SH-SY5Y (cell line): ENCODE data around the gene SLC41A2.

ENCODE experiments used
- GATA2 ChIP-seq: IDR thresholded peaks from 2 replicates; pipeline ENCODE4 v1.6.1; 2011; ENCODE audit warnings: mild to moderate bottlenecking, low read depth, low read length
- GATA3 ChIP-seq: IDR thresholded peaks from 2 replicates; pipeline ENCODE4 v1.6.1; 2011; ENCODE audit warnings: low read depth, mild to moderate bottlenecking, low read length, moderate library complexity

DNA sequence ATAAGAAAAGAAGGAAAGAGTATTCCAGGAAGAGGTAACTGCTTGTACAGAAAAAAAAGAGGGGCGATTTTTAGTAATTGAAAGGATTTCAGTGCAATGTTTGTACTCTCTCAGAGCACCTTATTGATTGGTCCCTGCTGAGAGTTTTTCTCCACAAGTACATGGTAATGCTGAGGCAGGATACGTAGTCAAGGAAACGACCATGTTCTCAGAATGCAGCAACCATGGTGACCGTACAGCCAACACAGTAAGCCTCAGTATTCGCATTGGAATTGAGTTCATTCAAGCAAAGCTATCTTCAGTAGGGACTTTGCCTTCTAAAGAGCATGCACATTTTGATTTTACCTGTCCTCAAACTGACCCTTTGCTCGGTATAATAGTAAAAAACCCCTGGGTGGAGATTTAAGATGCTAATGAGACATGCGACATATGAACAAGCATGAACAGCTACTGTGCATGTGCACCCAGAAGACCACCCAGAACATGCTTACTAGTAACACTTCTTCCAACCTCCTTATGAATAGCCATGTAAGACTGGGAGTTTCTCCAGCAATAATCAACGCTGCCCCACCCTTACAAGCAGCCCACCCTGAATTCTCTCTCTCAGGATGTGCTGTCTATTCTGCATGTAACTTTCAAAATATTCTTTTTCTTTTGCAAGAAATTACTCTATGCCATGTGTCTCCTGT is 6.2 kb upstream of the SLC41A2 start:
- TF ChIP-seq GATA2 = no peak
- TF ChIP-seq GATA3 = no peak
